GM18873 (cell line): ENCODE data around the gene GPR12.

ENCODE experiments used
- ATAC-seq: cut with Tn5 transposase; IDR thresholded peaks from one replicate; pipeline ENCODE4 v1.9.1; 2021; ENCODE audit warnings: mild to moderate bottlenecking, moderate library complexity, moderate number of reproducible peaks; ENCODE audit not compliant: unreplicated experiment, low FRiP score

GPR12 gene

GRCh38 chr13:26706381-26706780 is 54.2 kb downstream of the GPR12 start:
- no peak for ATAC-seq

- ATAC-seq, result no peak
Measured at GRCh38 chr13:26705536-26705935, 55.0 kb downstream of the GPR12 start.
